Body of pancreas (tissue), 4 donors: ENCODE data around the gene CDH16. TPM values are rescaled to one million over a fixed set of nuclear protein-coding genes. Genes with fewer than 3 reads are reported as not detected.
A peak's percentile ranks its signal among the peaks of the same experiment; 100 is the strongest.
"Not testable (repeated sequence)": the region's sequence is repeated elsewhere in the genome, so short reads cannot be mapped to it uniquely, and the experiment has no call there.

Experiments used
- ATAC-seq: fragments of 150-250 bp; one replicate; pipeline ENCODE4 v1.9.1; 2016
- DNase-seq, 4 donors: peaks; one replicate each; pipeline ENCODE4 v3.0.0-alpha.2; 2019
- H3K27ac ChIP-seq, 4 donors: fragments of 200-600 bp; sonication (generic); 1 replicate in 3 of 4; 2 replicates in 1 of 4; pipeline versions ENCODE4 v1.5.1 to v1.6.1; 2016 to 2019; ENCODE audit warnings: mild to moderate bottlenecking in 1 of 4, mixed read lengths in 1 of 4, moderate library complexity in 1 of 4
- H3K27me3 ChIP-seq, 2 donors: fragments of 200-600 bp; sonication (generic); one replicate each; pipeline ENCODE4 v1.6.0; 2016; ENCODE audit warnings: mild to moderate bottlenecking in 1 of 2
- H3K36me3 ChIP-seq, 2 donors: fragments of 200-600 bp; sonication (generic); replicated peaks in 1 of 2; 2 replicates each; pipeline ENCODE4 v1.5.1; 2016; ENCODE audit warnings: low read depth in 2 of 2; ENCODE audit not compliant: insufficient read depth in 1 of 2
- H3K4me1 ChIP-seq: fragments of 200-600 bp; sonication (generic); one replicate; pipeline ENCODE4 v1.6.0; 2016
- H3K4me3 ChIP-seq, 2 donors: fragments of 200-600 bp; sonication (generic); 1 replicate in 1 of 2; 2 replicates in 1 of 2; pipeline ENCODE4 v1.5.1; 2016 to 2019
- H3K9me3 ChIP-seq, 3 donors: fragments of 200-600 bp; sonication (generic); 1 replicate in 2 of 3; 2 replicates in 1 of 3; pipeline ENCODE4 v1.5.1; 2016
- CTCF ChIP-seq, 7 experiments: fragments of 450-650 bp in 4 of 7; fragments of 200-600 bp in 3 of 7; sonication (generic) in 3 of 7; IDR thresholded peaks; one replicate each; pipeline ENCODE4 v1.5.1; 2016 to 2019; ENCODE audit warnings: antibody characterized with exemption in 7 of 7
- POLR2A ChIP-seq, 3 donors: fragments of 450-650 bp; IDR thresholded peaks; one replicate each; pipeline ENCODE4 v1.6.1; 2016; ENCODE audit warnings: antibody characterized with exemption in 3 of 3, mild to moderate bottlenecking in 2 of 3
- WGBS, 2 donors: methylation state at CpG; one replicate each; pipeline ENCODE4 v1.1.5; 2017; 5-methylcytosine and 5-hydroxymethylcytosine counted together
- intact Hi-C: fragments of 100-400 bp; cut with DNase I; formaldehyde crosslinking; loops from one replicate; pipeline ENCODE4 v1.15.1; 2023
- total RNA-seq, 2 donors: library from RNA; depleted of rRNA; stranded (reverse); fragments of >200 nt; gene quantifications; one replicate each; pipeline ENCODE4 v1.1.0, GENCODE V29; 2016

The CDH16 gene
- total RNA-seq, 2 donors from 2014 or later: not detected

- intact Hi-C loops: no loop called here
- Histone ChIP-seq H3K4me1 (peaks cover 10% of the 10 kb centered on the region), H3K27me3 (peaks cover 0 to 9% of the 10 kb centered on the region in 2 donors), H3K27ac (no peak overlapping the region), H3K36me3 (peaks cover 0 to 1% of the 10 kb centered on the region in 2 donors), H3K9me3 (no peaks in the 10 kb centered on the region), H3K4me3 (peak overlapping the region in 1 of 2 donors; percentile 47)
- TF ChIP-seq CTCF (IDR thresholded peaks at IDR 0.05) (peak; percentile 70 to 92 (median 90)), POLR2A (IDR thresholded peaks at IDR 0.05) (no peak)
- ATAC-seq (peak; percentile 88), DNase-seq (peak; percentile 82 to 92 (median 85))
- 0 to 1% methylated on average over 22 to 23 of the region's 23 CpGs for WGBS, 2 donors
Observed at GRCh38 chr16:66947302-66948065, 28.8 kb upstream of the CDH16 start.

DNA sequence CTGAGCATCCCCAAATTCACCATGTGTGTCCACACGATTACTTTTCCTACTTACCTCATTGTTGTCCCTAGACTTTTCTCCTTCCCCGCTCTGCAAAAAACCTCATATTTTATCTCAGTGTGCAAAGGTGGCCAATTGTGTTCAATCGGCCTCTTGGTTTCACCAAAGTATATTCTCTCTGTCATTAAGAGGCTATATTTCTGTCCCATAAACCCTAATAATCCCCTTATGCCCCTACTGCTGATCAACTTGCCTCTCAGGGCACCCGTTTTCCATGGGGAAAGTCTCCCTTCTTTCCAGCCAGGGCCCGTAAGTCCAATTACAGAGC lies 28.3 kb upstream of the CDH16 start:
- 19 to 20% methylated on average over 5 of the region's 5 CpGs for WGBS, 2 donors
- Histone ChIP-seq H3K4me1 (peaks cover 10% of the 10 kb centered on the region), H3K27me3 (peaks cover 0 to 9% of the 10 kb centered on the region in 2 donors), H3K9me3 (no peaks in the 10 kb centered on the region), H3K36me3 (peaks cover 3 to 7% of the 10 kb centered on the region in 2 donors), H3K27ac (no peak overlapping the region), H3K4me3 (no peak overlapping the region)
- intact Hi-C loops: no loop called here
- ATAC-seq (no peak), DNase-seq (no peak)
- TF ChIP-seq CTCF (IDR thresholded peaks at IDR 0.05) (no peak), POLR2A (IDR thresholded peaks at IDR 0.05) (no peak)

- H3K27ac ChIP-seq: no peak overlapping the region
- DNase-seq: no peak
- peaks cover 10% of the 10 kb centered on the region for H3K4me1 ChIP-seq
- intact Hi-C loops: no loop called here
- peaks cover 0 to 9% of the 10 kb centered on the region in 2 donors for H3K27me3 ChIP-seq
- peaks cover 7 to 9% of the 10 kb centered on the region in 2 donors for H3K36me3 ChIP-seq
- H3K4me3 ChIP-seq: no peak overlapping the region
- 68 to 72% methylated on average over 7 of the region's 7 CpGs for WGBS, 2 donors
- no peak for ATAC-seq
- TF ChIP-seq CTCF (IDR thresholded peaks at IDR 0.05) (no peak), POLR2A (IDR thresholded peaks at IDR 0.05) (no peak)
- no peaks in the 10 kb centered on the region for H3K9me3 ChIP-seq
Observed at GRCh38 chr16:66946541-66946940, 27.9 kb upstream of the CDH16 start.

GRCh38 chr16:66945939-66946338 lies 27.3 kb upstream of the CDH16 start:
- Histone ChIP-seq H3K27me3 (peaks cover 0 to 9% of the 10 kb centered on the region in 2 donors), H3K9me3 (no peaks in the 10 kb centered on the region), H3K4me3 (no peak overlapping the region), H3K36me3 (peaks cover 10 to 14% of the 10 kb centered on the region in 2 donors), H3K4me1 (peaks cover 10% of the 10 kb centered on the region), H3K27ac (no peak overlapping the region)
- intact Hi-C loops: no loop called here
- ATAC-seq (no peak), DNase-seq (no peak)
- 64 to 77% methylated on average over 4 of the region's 4 CpGs for WGBS, 2 donors
- TF ChIP-seq CTCF (IDR thresholded peaks at IDR 0.05) (no peak), POLR2A (IDR thresholded peaks at IDR 0.05) (no peak)

DNA sequence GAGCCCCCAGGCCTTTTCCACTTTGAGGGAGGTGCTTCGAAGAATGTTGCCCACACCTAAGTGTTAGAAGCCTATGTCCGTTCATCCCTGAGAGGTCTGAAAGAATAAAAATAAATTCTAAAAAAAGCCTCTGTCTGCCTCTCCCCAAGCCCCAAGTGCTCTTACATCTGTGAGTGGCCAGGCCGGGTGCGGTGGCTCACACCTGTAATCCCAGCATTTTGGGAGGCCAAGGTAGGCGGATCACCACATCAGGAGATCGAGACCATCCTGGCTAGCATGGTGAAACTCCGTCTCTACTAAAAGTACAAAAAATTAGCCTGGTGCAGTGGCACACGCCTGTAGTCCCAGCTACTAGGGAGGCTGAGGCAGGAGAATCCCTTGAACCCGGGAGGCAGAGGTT lies 26.3 kb upstream of the CDH16 start:
- Histone ChIP-seq H3K4me1 (peaks cover 10% of the 10 kb centered on the region), H3K36me3 (peaks cover 10 to 14% of the 10 kb centered on the region in 2 donors)
- H3K27ac ChIP-seq, H3K4me3 ChIP-seq, H3K27me3 ChIP-seq, DNase-seq, intact Hi-C loops, H3K9me3 ChIP-seq, ATAC-seq: not testable (repeated sequence)
- 77 to 78% methylated on average over 9 of the region's 9 CpGs for WGBS, 2 donors
